BLaER1 treated with 17β-estradiol and CSF1 and Interleukin-3, amounts not matched to agents 10 nM and 100 nM (cell line): ENCODE measurements around the gene PRDM16.

Source experiments
- H3K27ac ChIP-seq, 11 experiments: shearing (Covaris generic); formaldehyde crosslinking; 2 replicates each; pipeline ENCODE4 v1.8.1; 2022
- H3K27me3 ChIP-seq, 11 experiments: shearing (Covaris generic); formaldehyde crosslinking; 2 replicates each; pipeline ENCODE4 v1.8.1; 2022
- H3K36me3 ChIP-seq, 11 experiments: shearing (Covaris generic); formaldehyde crosslinking; 2 replicates each; pipeline ENCODE4 v1.8.1; 2022
- H3K4me1 ChIP-seq, 10 experiments: shearing (Covaris generic); formaldehyde crosslinking; 2 replicates each; pipeline ENCODE4 v1.8.1; 2022
- H3K4me2 ChIP-seq, 11 experiments: shearing (Covaris generic); formaldehyde crosslinking; 2 replicates each; pipeline ENCODE4 v1.8.1; 2022
- H3K4me3 ChIP-seq, 10 experiments: shearing (Covaris generic); formaldehyde crosslinking; 2 replicates each; pipeline ENCODE4 v1.8.1; 2022
- H3K9ac ChIP-seq, 11 experiments: shearing (Covaris generic); formaldehyde crosslinking; 2 replicates each; pipeline ENCODE4 v1.8.1; 2022
- H3K9me3 ChIP-seq, 11 experiments: shearing (Covaris generic); formaldehyde crosslinking; replicated peaks in 1 of 11; 2 replicates each; pipeline ENCODE4 v1.8.1; 2022
- H4K20me1 ChIP-seq, 11 experiments: shearing (Covaris generic); formaldehyde crosslinking; 2 replicates each; pipeline ENCODE4 v1.8.1; 2022
- Cebpa-rat ChIP-seq, 11 experiments: shearing (Covaris generic); IDR thresholded peaks; 2 replicates each; pipeline ENCODE4 v1.8.1; 2022

Gene PRDM16

DNA sequence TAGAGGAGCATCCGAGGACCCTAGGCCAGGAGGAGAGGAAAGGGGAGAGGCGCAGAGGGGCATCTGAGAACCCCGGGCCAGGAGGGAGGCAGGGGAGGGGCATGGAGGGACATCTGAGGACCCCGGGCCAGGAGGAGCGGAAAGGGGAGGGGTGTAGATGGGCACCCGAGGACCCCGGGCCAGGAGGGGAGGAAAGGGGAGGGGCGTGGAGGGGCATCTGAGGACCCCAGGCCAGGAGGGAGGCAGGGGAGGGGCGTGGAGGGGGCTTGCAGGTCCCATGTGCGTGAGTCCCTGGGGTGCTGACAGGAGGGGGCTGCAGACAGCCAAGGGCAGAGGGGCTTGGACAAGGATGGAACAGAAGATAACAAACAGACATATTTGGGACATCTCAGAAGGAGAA, 195.5 kb downstream of the PRDM16 start:
- Histone ChIP-seq H3K4me1 (no peaks in the 10 kb centered on the region), H3K27me3 (peaks cover 0 to 64% (median 13%) of the 10 kb centered on the region in 11 experiments; a peak in 16 of 22 replicates), H3K9me3 (no peaks in the 10 kb centered on the region), H4K20me1 (peaks cover 0 to 52% (median 0%) of the 10 kb centered on the region in 11 experiments; a peak in 10 of 22 replicates), H3K4me3 (no peak overlapping the region), H3K4me2 (no peak overlapping the region), H3K9ac (no peak overlapping the region), H3K27ac (no peak overlapping the region), H3K36me3 (no peaks in the 10 kb centered on the region)
- no peak for TF ChIP-seq Cebpa-rat (IDR thresholded peaks at IDR 0.05)

DNA sequence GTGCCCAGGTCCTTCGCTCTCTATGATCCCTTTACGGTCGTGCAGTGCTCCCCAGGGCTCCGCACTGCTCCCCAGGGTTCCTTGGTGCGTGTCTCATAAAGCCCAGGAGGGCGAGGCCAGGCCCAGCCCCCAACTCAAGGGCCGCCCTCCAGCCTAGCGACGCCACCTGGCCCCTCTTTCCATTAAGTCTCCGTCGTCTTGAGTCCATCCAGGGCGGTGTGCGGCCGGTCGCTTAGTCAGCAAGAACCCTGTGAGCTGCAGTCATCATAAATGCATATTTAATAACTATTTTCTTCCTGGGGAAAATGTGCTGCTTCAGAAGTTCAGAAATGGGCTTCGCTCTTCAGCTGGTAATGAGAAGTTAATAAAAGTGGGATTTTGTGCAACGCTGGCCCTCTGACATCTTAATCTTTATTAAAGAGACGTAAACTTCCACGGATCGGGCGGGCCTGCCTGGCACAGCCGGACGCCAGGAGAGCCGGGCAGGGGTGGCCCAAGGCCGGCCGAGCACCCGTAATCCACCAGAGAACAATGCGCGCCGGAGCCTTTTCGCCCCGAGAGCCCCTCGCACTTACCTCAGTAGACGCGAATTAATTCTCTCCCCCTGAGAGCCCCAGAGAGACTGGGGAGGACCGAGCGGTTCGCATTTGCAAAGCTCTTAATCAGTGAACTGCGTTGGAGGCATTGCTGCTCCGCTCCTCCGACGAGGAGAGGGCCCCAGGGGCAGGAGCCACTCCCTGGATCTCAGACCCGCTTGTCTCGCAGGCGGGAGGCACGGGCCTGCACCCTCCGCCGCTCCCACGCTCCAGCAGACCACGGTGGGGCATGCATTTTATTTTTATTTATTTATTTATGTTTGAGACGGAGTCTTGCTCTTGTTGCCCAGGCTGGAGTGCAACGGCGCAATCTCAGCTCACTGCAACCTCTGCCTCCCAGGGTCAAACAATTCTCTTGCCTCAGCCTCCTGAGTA, 197.1 kb downstream of the PRDM16 start:
- Histone ChIP-seq H3K4me3 (no peak overlapping the region), H3K9me3 (no peaks in the 10 kb centered on the region), H3K4me1 (peaks cover 0 to 4% (median under 1%) of the 10 kb centered on the region in 10 experiments; a peak in 8 of 20 replicates), H3K36me3 (no peaks in the 10 kb centered on the region), H3K9ac (no peak overlapping the region), H3K4me2 (no peak overlapping the region), H3K27ac (no peak overlapping the region), H4K20me1 (peaks cover 0 to 60% (median under 1%) of the 10 kb centered on the region in 11 experiments; a peak in 11 of 22 replicates), H3K27me3 (peaks cover 4 to 76% (median 29%) of the 10 kb centered on the region in 11 experiments; a peak in 20 of 22 replicates)
- TF ChIP-seq Cebpa-rat (IDR thresholded peaks at IDR 0.05), result no peak

- no peak for TF ChIP-seq Cebpa-rat (IDR thresholded peaks at IDR 0.05)
- Histone ChIP-seq H3K4me1 (peaks cover 0 to 13% (median 9%) of the 10 kb centered on the region in 10 experiments; a peak in 13 of 20 replicates), H3K27ac (no peak overlapping the region), H3K9ac (no peak overlapping the region), H4K20me1 (peaks cover 0 to 69% (median 9%) of the 10 kb centered on the region in 11 experiments; a peak in 11 of 22 replicates), H3K4me2 (no peak overlapping the region), H3K9me3 (no peaks in the 10 kb centered on the region), H3K27me3 (peaks cover 4 to 78% (median 33%) of the 10 kb centered on the region in 11 experiments; a peak in 20 of 22 replicates), H3K36me3 (no peaks in the 10 kb centered on the region), H3K4me3 (no peak overlapping the region)
Observed at GRCh38 chr1:3266870-3267549, 198.0 kb downstream of the PRDM16 start.

DNA sequence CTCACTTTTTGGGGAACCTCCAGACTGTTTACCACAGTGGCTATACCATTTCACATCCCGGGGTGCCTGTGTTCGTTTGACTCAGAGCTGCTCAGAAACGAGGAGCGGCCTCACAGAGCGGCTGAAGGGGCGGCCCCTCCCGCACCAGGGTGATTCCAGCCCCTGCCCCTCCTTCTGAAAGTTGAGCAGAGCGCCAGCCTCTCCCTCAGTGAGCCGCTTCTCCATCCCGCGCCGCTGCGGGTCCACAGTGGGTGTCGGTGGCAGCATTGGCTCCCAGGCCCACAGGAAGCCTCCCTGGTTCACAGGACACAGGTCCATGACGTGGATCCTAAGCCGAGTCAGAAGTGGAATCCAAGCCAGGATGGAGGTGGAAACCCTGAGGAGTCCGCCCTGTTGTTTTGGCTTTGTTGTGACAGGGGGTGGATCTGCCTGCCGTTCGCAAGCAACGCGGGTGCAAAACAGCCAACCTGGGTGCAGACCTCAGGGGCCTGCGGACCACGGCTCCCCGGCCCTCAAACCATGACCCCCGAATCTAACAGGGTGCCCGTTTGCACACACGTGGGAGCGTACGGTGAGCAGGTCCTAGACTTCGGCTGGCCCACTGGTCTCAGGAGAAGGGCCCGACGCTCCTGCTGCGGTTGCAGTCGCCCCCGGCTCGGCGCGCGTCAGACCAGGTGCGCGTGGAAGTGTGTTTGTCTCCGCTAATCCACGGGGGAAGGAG, 198.7 kb downstream of the PRDM16 start:
- no peaks in the 10 kb centered on the region for H3K9me3 ChIP-seq
- no peak overlapping the region for H3K4me3 ChIP-seq
- peaks cover 0 to 70% (median 10%) of the 10 kb centered on the region in 11 experiments; a peak in 11 of 22 replicates for H4K20me1 ChIP-seq
- no peaks in the 10 kb centered on the region for H3K36me3 ChIP-seq
- no peak overlapping the region for H3K9ac ChIP-seq
- no peak overlapping the region for H3K4me2 ChIP-seq
- no peak for TF ChIP-seq Cebpa-rat (IDR thresholded peaks at IDR 0.05)
- peaks cover 0 to 20% (median 16%) of the 10 kb centered on the region in 10 experiments; a peak in 13 of 20 replicates for H3K4me1 ChIP-seq
- peaks cover 4 to 75% (median 33%) of the 10 kb centered on the region in 11 experiments; a peak in 20 of 22 replicates for H3K27me3 ChIP-seq
- H3K27ac ChIP-seq, result no peak overlapping the region

DNA sequence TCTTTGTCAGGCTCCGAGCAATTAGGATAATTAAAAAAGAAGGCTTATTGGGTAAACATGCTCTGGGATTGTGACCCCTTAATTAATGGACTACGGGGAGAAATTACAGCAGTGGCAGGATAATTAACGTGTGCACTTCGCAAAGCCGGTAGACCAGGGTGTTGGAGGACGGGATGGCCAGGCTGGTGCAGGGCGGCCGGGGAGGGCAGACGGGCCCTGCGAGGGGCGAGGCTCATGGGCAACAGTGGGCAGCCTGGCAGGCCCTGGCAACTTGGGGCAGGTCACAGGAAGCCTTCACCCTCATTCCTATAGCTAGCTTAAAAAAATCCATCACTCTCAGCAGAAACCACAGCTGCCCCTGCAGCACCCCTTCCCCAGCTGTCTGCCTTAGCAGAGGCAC, 199.3 kb downstream of the PRDM16 start:
- Histone ChIP-seq H3K27me3 (peaks cover 4 to 70% (median 33%) of the 10 kb centered on the region in 11 experiments; a peak in 20 of 22 replicates), H3K9me3 (no peaks in the 10 kb centered on the region), H3K4me3 (no peak overlapping the region), H3K9ac (no peak overlapping the region), H3K4me1 (peaks cover 0 to 23% (median 17%) of the 10 kb centered on the region in 10 experiments; a peak in 13 of 20 replicates), H3K4me2 (no peak overlapping the region), H3K36me3 (no peaks in the 10 kb centered on the region), H3K27ac (no peak overlapping the region), H4K20me1 (peaks cover 0 to 65% (median 10%) of the 10 kb centered on the region in 11 experiments; a peak in 11 of 22 replicates)
- no peak for TF ChIP-seq Cebpa-rat (IDR thresholded peaks at IDR 0.05)

GRCh38 chr1:3270403-3271245, 201.6 kb downstream of the PRDM16 start:
- peak overlapping the region in 5 of 11 experiments; percentile 63 to 72 (median 67); a peak in 6 of 22 replicates for H3K4me2 ChIP-seq
- no peak overlapping the region for H3K9ac ChIP-seq
- H4K20me1 ChIP-seq, result peaks cover 0 to 48% (median 10%) of the 10 kb centered on the region in 11 experiments; a peak in 11 of 22 replicates
- H3K9me3 ChIP-seq, result no peaks in the 10 kb centered on the region
- H3K27ac ChIP-seq, result no peak overlapping the region
- TF ChIP-seq Cebpa-rat (IDR thresholded peaks at IDR 0.05), result no peak
- H3K27me3 ChIP-seq, result peaks cover 4 to 59% (median 33%) of the 10 kb centered on the region in 11 experiments; a peak in 20 of 22 replicates
- H3K4me3 ChIP-seq, result no peak overlapping the region
- peaks cover 0 to 23% (median 17%) of the 10 kb centered on the region in 10 experiments; a peak in 13 of 20 replicates for H3K4me1 ChIP-seq
- H3K36me3 ChIP-seq, result no peaks in the 10 kb centered on the region

- H3K9ac ChIP-seq, result no peak overlapping the region
- TF ChIP-seq Cebpa-rat (IDR thresholded peaks at IDR 0.05), result no peak
- no peak overlapping the region for H3K4me3 ChIP-seq
- no peaks in the 10 kb centered on the region for H3K9me3 ChIP-seq
- H3K27ac ChIP-seq, result no peak overlapping the region
- H3K27me3 ChIP-seq, result peaks cover 4 to 49% (median 29%) of the 10 kb centered on the region in 11 experiments; a peak in 20 of 22 replicates
- H3K4me2 ChIP-seq, result peak overlapping the region in 8 of 11 experiments; percentile 47 to 72 (median 64); a peak in 17 of 22 replicates
- no peaks in the 10 kb centered on the region for H3K36me3 ChIP-seq
- peaks cover 0 to 48% (median 10%) of the 10 kb centered on the region in 11 experiments; a peak in 9 of 22 replicates for H4K20me1 ChIP-seq
- peaks cover 0 to 23% (median 17%) of the 10 kb centered on the region in 10 experiments; a peak in 13 of 20 replicates for H3K4me1 ChIP-seq
Observed at GRCh38 chr1:3271866-3272265, 202.9 kb downstream of the PRDM16 start.
